Activated T-cell treated with anti-CD3 and anti-CD28 coated beads, Interleukin-2, amount 50 U/mL, for 48 hours (primary cell): Measurements from ENCODE around the gene RANBP3L.
"Not testable (repeated sequence)": the region's sequence is repeated elsewhere in the genome, so short reads cannot be mapped to it uniquely, and the experiment has no call there.

Experiments
- DNase-seq, 2 experiments: peaks; one replicate each; pipeline ENCODE4 v3.0.0-alpha.2; 2020

Gene RANBP3L

GRCh38 chr5:36202521-36202961, 99.2 kb downstream of the RANBP3L start:
- no peak for DNase-seq

DNA sequence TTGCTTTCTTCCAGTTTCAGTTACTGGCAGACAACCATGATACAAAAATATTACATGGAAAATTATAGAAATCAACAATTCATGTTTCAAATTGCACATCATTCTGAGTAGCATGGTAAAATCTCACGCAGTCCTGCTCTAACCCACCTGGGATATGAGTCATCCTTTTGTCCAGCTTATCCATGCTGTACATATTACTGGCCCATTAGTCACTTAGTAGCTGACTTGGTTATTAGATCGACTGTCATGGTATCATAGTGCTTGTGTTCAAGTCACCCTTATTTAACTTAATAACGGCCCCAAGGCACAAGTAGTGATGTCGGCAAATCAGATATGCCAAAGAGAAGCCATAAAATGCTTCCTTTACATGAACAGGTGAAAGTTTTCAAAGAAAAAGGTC, 101.2 kb downstream of the RANBP3L start:
- no peak for DNase-seq

GRCh38 chr5:36199620-36200019, 102.1 kb downstream of the RANBP3L start:
- DNase-seq, result no peak

DNA sequence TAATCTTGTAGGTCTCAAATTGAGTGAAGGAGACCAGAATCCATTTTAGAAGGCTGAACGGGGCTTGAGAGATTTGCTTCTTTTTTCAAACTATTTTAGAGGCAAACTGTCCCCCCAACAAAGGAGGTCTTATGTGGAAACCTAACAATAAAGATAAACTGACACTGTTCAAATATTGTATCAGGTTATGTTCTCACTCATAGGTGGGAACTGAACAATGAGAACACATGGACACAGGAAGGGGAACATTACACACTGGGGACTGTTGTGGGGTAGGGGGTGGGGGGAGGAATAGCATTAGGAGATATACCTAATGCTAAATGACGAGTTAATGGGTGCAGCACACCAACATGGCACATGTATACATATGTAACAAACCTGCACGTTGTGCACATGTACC, 102.9 kb downstream of the RANBP3L start:
- DNase-seq, result not testable (repeated sequence)
